Vagina (tissue), 2 donors: ENCODE measurements around the gene CHD5.

Source experiments
- POLR2A ChIP-seq, 2 donors: fragments of 450-650 bp; IDR thresholded peaks; one replicate each; pipeline ENCODE4 v1.6.1; 2017; ENCODE audit warnings: antibody characterized with exemption in 2 of 2, mild to moderate bottlenecking in 2 of 2, moderate library complexity in 2 of 2
- POLR2AphosphoS5 ChIP-seq, 2 donors: sonication (generic); formaldehyde crosslinking; IDR thresholded peaks; one replicate each; pipeline ENCODE4 v1.9.0; 2017; ENCODE audit warnings: antibody characterized with exemption in 2 of 2, mild to moderate bottlenecking in 2 of 2, low read depth in 1 of 2; ENCODE audit not compliant: insufficient read depth in 1 of 2
- TF ChIP-seq, protein P1 (sequence below), 3 experiments: fragments of 450-650 bp in 2 of 3; fragments of 200-600 bp in 1 of 3; sonication (generic) in 1 of 3; IDR thresholded peaks; one replicate each; pipeline ENCODE4 v1.5.1; 2017 to 2019; ENCODE audit warnings: antibody characterized with exemption in 3 of 3, mild to moderate bottlenecking in 2 of 3, moderate library complexity in 2 of 3

DNA sequence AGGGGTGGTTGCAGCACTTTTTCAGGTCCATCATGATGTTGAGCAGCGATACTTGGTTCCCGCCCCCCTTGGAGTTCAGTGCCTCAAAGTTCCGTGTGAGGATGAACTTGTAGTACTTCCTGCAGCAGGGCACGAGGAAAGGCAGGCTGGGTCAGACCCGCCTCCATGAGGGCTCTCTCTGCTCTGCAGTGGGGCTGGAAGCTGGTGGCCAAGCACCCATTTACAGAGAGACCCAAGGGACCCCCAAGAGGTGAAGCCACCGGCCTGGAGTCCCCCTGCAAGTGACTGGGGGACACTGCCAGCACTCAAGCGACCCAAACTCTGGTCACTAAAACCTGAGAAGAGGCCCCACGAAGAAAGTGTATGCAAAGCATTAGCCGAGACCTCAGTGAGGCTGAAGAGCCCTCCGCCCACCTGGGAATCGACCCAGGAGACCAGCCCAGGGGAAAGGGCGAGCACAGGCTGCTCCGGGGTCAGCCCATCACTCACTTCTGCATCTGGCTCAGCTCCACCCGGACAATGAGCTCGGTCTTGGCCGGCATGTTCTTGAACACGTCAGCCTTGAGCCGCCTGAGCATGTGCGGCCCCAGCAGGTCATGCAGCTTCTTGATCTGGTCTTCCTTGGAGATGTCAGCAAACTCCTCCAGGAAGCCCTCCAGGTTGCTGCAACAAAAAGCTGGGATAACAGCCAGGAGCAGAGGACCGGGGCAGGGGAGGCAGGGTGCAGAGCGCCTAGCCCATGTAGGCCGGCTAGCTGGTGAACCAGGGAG, 45.2 kb downstream of the CHD5 start:
- TF ChIP-seq, protein P1, sequence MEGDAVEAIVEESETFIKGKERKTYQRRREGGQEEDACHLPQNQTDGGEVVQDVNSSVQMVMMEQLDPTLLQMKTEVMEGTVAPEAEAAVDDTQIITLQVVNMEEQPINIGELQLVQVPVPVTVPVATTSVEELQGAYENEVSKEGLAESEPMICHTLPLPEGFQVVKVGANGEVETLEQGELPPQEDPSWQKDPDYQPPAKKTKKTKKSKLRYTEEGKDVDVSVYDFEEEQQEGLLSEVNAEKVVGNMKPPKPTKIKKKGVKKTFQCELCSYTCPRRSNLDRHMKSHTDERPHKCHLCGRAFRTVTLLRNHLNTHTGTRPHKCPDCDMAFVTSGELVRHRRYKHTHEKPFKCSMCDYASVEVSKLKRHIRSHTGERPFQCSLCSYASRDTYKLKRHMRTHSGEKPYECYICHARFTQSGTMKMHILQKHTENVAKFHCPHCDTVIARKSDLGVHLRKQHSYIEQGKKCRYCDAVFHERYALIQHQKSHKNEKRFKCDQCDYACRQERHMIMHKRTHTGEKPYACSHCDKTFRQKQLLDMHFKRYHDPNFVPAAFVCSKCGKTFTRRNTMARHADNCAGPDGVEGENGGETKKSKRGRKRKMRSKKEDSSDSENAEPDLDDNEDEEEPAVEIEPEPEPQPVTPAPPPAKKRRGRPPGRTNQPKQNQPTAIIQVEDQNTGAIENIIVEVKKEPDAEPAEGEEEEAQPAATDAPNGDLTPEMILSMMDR (IDR thresholded peaks at IDR 0.05): no peak
- TF ChIP-seq POLR2A (IDR thresholded peaks at IDR 0.05) (no peak), POLR2AphosphoS5 (IDR thresholded peaks at IDR 0.05; ENCODE audit: insufficient read depth in 1 of 2, low read depth in 1 of 2) (no peak)
